GM19455 (cell line): ENCODE results near the gene ZNF594.
"Not testable (repeated sequence)": the region's sequence is repeated elsewhere in the genome, so short reads cannot be mapped to it uniquely, and the experiment has no call there.

ENCODE experiments used
- ATAC-seq: cut with Tn5 transposase; IDR thresholded peaks from one replicate; pipeline ENCODE4 v1.9.1; 2021; ENCODE audit not compliant: unreplicated experiment

ZNF594 gene

GRCh38 chr17:5191541-5192417 lies at the start of gene ZNF594:
Gene ZNF594, minus strand, starts transcription at chr17:5191868. Its CDS starts 7,612 bp downstream, at chr17:5184256.
- ATAC-seq: peak; percentile 94

- not testable (repeated sequence) for ATAC-seq
These were observed 48.1 kb upstream of the ZNF594 start for GRCh38 chr17:5239769-5240168.

GRCh38 chr17:5238333-5238732 lies 46.7 kb upstream of the ZNF594 start:
- ATAC-seq: no peak

- ATAC-seq: no peak
These were observed 45.9 kb upstream of the ZNF594 start for GRCh38 chr17:5237541-5238016.

- ATAC-seq: no peak
These were observed 45.4 kb upstream of the ZNF594 start for GRCh38 chr17:5236938-5237540.

GRCh38 chr17:5234645-5235576 lies 43.2 kb upstream of the ZNF594 start, which contains the start of gene SCIMP:
Gene SCIMP, minus strand, starts transcription at chr17:5234860. Its CDS starts 105 bp downstream, at chr17:5234755.
- ATAC-seq: no peak

- not testable (repeated sequence) for ATAC-seq
These were observed 41.8 kb upstream of the ZNF594 start for GRCh38 chr17:5233492-5233891.

GRCh38 chr17:5226940-5227878 lies 35.5 kb upstream of the ZNF594 start:
- no peak for ATAC-seq

GRCh38 chr17:5225668-5226457 lies 34.2 kb upstream of the ZNF594 start:
- ATAC-seq: peak; percentile 41

- not testable (repeated sequence) for ATAC-seq
These were observed 30.2 kb upstream of the ZNF594 start for GRCh38 chr17:5221912-5222311.

GRCh38 chr17:5220074-5220473 lies 28.4 kb upstream of the ZNF594 start:
- no peak for ATAC-seq

- ATAC-seq: no peak
These were observed 27.9 kb upstream of the ZNF594 start for GRCh38 chr17:5219536-5219935.

GRCh38 chr17:5217562-5217961 lies 25.9 kb upstream of the ZNF594 start:
- ATAC-seq: not testable (repeated sequence)

- no peak for ATAC-seq
These were observed 19.8 kb upstream of the ZNF594 start for GRCh38 chr17:5211458-5211857.

- no peak for ATAC-seq
These were observed 19.1 kb upstream of the ZNF594 start for GRCh38 chr17:5210614-5211252.

GRCh38 chr17:5210091-5210490 lies 18.4 kb upstream of the ZNF594 start:
- no peak for ATAC-seq

- ATAC-seq: no peak
These were observed 17.7 kb upstream of the ZNF594 start for GRCh38 chr17:5209396-5209795.

- ATAC-seq: no peak
These were observed 12.2 kb upstream of the ZNF594 start for GRCh38 chr17:5203908-5204294.
